Measurements from ENCODE around the gene AOPEP.

Gene AOPEP

DNA sequence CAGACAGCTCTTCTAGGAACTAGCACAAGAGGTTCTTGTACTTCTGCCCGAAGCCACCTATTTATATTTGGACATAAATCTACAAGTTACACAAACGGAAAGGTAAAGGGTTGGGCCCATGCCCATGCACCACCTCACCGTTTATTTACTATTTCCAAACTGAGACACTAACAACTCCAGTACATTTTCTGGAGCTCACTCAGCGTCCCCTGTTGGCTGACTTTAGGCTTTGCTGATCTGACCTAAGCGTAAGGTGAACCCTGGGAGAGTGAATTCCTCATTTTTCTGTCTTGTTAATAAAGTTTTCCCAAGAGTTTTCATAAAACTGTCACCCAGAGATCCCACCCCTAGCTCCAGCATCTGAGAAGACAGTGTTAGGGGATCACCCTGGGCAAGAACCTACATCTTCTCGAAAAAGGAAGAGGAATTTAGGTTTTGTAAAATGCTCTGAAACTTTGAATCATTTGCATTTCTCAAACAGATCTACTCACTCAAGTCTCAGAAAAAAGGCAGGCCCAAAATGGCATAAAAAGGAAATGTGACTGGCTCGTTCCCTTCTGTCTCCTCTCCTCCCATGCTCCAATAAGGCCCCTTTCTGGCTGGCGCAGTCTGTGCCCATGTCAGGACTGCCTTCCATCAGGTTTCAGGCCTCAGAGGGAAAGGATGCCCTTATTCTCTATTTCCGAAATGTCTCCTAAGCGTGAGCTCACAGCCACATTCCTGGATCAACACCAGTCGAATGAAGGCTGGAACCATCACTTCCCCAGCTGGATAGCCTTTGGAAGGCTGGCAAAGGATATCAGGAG lies 389.7 kb downstream of the AOPEP start:
- no peak for DNase-seq (ENCODE audit: low read depth, low spot score)

DNA sequence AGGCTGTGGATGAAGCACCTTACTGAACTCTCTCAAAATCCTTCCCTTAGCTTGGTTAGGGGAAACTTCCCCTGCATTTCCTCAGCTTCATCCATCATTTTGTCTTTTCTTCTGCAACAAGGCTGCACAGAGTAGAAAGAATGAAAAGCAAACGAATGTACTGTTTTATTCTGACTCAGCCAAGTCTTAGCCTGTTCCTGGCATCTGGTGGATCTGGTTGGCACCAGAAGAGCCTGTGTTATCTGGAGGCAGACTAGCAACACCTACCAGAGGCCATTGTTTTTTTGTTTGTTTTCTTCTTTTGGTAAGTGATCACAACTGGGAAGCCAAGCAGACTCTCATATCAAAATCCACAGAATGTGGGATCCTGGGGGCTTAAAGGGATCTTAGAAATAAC lies 390.3 kb downstream of the AOPEP start:
- no peak for DNase-seq (ENCODE audit: low read depth, low spot score)

DNA sequence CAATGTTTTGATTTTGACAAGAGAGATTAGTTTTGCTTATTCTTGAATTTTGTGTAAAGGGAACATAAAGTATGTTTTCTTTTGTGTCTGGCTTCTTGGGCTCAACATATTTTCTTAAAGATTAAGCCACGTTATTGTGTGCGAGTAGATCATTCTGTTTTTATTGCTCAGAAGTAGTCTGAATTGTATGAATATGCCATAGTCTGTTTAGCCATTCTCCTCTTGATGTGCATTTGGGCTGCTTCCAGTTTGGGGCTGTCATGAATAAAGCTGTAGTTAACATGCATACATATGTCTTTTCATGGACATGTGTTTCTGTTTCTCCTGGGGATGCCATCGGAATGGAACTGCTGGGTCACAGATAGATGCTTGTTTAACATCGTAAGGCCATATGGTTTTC lies 392.1 kb downstream of the AOPEP start:
- DNase-seq (ENCODE audit: low read depth, low spot score) = no peak

DNA sequence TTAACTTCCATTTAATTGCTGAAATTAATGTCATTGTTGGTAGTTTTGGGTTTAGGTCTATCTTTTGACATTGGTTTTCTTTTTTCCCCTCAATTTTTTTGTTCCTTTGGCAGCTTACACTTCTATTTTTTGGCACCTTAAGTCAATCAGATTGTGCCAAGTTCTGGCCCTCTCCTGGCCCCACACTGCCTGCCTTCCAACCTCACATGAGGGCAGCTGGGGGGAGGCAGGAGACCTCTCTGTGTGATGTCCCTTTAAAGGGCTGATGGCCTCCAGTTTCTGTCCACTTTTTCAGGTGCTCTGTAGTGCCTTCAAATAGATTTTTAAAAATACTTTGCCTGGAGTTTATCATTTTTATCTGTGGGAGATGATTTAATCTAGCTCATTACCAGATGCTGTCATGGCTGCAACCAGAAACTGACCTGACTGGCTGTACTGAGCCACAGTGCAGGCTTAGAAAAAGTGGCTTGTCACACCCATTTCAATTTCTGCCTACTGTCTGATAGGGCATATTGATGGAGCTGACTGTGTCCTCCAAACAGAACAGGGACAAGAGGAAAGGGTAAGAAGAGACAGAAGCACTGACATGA lies 394.4 kb downstream of the AOPEP start:
- no peak for DNase-seq (ENCODE audit: low read depth, low spot score)

DNA sequence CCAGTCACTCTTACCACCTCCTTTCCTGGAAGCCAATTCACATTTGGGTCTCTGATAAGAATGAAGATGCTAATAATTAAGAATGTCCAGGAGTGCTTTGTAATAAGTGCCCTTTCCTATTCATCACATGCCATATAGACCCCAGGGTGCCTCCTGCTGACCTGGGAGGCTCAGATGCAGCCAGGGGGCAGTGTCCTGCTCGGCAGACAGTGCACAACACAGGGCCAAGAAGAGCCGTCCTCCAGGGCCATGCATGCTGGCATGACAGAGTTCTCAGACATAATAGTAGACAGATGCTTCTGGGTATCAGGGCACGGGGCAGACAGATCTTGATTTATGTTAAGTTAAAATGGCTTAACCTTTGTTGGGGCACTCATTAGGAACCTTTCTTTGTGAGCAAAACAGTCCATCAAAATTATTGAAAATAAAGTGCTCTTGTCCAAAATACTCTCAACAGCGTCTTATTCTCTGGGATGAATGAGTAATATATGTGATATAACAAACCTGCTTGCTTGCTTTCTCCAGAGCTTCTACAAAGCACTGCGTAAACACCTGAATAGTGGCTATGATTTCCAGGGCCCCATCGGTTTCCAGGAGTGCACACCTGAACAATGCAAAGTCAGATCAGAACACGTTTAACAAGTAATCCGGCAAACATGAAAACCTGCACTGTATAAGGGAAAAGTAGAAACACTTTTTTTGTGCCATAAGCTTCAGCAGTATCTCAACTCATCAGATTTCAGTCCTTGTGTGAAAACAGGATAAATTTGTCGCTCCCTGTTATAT lies 398.3 kb downstream of the AOPEP start:
- DNase-seq (ENCODE audit: low read depth, low spot score) = no peak

DNA sequence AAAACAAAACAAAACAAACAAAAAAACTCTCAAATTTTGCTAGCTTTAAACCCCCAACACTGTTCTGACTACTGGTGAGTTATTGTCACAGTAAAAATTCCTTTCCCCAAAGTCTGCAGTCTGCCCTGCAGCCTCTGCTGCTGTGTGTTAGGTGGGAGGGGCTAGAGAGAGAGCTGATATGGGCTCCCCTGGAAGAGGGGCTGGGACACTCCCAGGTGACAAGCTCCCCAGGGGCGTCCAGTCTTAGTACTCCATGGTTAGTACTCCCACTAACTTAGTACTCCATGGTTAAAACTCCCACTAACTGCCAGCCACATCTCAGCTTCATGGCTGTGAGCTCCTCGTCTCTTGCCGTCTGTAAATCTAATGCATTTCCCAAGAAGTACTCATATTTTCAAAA lies 399.2 kb downstream of the AOPEP start:
- DNase-seq (ENCODE audit: low read depth, low spot score) = no peak

DNA sequence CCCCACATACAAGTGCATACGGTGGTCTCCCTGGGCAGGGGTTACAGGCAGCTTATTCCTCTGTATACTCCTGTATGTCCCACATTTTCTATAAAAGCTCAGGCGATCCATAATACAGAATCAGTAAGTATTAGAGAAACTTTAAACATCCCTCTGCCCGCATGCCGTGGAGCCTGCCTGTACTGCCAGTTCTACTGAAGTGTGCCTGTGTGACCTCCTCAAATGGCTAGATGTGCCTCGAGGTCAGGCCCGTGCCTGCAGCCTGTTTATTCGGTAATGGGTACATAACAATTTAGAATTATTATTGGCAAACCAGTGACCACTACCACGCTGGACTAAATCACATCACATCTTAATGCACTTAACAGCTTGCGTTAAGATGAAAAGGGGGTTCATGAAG lies 400.2 kb downstream of the AOPEP start:
- no peak for DNase-seq (ENCODE audit: low read depth, low spot score)

DNA sequence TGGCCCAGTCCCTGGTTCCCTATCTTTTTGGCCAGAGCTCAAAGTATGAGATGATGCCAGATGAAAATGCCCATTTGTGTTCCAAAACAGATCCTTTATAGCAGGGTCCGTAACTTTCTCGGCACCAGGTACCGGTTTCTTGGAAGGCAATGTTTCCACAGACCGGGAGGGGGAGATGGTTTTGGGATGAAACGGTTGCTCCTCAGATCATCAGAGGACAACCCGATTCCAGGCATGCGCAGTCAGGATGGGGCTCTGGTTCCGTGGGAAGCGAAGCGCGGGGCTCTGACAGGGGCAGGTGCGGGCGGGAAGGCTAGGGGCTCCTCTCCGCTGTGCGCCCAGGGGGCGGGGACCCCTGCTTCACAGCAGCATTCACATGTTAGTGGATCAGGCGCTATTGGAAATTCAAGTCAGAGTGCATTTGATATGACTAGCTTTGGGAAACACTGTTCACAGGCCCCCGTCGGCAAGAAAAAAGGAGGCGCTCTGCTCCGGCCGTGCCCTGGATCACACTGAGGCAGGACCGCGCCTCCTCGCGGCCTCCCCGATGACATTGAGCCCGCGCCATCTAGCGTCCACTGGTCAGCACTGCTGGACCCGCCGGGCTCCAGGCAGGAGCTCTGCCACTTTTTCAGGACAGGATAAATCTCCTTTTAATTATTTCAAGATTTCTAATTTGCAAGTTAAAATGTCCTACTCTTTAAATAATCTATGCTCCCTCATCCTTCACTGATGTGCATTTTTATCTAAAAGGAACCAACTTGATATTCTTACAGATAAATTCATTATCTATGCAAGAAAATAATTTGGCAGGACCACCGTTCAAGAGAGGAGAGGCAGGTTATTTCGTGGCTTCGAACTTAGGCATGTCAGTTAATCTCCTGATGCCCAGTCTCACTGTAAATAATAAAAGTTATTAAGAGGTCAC lies 401.0 kb downstream of the AOPEP start:
- DNase-seq (ENCODE audit: low read depth, low spot score) = peak; percentile 25

DNA sequence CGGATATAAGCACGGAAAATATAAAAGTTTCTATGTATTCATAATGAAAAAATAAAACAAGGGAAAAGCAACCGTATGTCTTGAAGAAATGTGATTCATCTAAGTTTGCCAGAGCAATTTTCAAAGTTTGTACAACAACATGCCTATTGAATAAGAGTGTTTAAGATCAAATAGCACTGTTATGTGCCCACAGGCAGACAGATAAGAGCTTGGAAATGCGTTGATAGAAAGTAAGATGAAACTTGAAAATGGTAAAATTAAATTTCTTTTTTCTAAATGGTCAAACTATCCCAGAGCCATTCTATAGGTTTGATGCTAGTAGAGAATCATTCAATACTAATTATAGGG lies 401.7 kb downstream of the AOPEP start:
- DNase-seq (ENCODE audit: low read depth, low spot score) = no peak

DNA sequence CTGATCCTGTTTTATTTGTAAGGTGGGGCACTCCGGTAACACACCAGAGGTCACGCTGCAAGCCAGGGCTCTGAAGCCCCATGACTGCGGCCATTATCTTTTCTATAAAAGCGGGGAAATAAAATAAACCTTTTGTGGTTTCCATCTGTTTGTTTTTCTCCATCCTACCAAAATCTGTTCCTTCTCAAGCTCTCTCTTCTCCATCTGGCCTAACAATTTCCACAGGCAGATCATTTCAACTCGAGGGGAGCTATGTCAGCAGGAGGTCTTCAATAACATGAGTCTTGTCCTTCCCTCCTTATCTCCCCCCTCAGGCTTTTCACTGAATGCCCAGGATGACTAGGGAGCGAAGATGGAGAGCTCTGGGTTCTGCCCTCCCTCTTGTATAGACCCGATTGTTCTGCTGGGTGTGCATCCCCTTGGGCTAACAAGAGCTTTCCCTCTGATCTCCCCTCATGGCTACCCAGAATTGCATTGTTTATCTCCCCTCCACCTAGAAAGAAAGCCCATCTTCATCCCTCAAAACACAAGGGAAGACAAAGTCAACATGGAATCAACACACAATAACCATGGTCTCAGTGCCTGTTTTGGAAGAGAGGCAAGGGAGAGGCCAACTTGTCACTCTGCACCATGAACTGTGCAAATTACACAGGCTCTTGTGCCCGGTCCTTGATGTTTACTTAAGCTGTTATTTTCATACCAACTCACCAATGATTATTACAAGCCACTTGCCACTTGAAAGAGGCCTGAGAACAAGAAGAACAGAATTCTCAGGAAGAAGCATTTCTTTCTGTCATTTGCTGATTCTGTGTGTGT lies 403.2 kb downstream of the AOPEP start:
- DNase-seq (ENCODE audit: low read depth, low spot score) = no peak

DNA sequence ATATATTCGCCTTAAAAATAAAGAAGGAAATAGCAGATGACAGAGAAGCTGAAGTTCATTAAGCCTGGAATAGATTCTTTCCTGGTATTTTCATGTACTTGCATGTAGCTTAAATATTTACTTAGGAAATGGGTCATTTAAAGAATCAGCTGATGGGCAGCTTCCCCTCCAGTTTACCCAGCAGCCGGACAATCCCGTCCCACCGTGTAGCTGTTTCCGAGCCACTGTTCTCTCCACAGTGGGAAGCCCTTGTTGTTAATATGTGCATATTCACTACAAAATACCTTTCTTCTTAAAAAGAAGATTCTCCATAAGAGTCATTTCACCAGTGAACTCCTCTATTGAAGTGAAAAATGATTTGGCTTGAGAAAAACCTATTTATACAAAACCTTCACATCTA lies 404.0 kb downstream of the AOPEP start:
- DNase-seq (ENCODE audit: low read depth, low spot score) = no peak

DNA sequence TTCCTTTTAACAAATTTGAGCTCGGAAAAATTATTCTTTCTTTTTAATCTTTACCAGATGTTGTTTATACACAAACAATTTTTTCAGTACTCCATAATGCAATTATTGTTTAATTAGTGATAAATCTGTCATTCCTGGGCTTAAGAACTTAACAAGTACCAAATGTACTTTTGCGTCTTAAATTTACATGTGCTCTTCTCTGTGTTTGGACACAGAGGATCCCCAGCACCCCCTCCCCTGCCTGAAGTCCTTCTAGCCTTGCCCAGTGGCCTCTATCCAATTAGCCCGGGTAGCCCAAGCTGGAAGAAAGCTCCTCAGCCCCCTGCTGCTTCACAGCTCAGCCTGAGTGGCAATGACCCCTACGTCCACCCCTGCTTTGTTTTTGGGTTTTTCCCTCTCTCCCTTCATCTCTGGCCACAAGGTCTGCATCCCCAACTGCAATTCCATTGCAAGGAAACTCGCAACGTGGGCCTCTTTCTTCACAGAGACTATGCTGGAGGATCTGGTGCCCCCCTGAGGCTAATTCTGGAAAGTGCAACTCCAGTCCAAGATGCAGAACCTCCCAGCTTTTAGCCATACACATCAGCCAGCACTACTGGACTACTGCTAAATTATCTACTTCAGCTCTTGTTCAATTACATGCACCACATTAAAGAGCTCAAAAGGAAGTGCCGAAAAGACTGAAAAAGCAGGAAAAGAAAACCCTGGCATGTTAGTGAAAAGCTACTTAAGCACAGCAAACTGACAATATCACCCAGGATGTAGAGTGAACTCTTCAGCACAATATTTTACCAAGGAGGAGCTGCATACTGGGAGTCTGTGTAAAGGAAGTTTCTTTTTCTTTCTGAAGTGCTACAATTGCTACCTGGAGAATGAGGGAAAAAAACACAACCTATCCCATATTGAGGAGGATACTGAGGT lies 404.8 kb downstream of the AOPEP start:
- DNase-seq (ENCODE audit: low read depth, low spot score) = no peak

DNA sequence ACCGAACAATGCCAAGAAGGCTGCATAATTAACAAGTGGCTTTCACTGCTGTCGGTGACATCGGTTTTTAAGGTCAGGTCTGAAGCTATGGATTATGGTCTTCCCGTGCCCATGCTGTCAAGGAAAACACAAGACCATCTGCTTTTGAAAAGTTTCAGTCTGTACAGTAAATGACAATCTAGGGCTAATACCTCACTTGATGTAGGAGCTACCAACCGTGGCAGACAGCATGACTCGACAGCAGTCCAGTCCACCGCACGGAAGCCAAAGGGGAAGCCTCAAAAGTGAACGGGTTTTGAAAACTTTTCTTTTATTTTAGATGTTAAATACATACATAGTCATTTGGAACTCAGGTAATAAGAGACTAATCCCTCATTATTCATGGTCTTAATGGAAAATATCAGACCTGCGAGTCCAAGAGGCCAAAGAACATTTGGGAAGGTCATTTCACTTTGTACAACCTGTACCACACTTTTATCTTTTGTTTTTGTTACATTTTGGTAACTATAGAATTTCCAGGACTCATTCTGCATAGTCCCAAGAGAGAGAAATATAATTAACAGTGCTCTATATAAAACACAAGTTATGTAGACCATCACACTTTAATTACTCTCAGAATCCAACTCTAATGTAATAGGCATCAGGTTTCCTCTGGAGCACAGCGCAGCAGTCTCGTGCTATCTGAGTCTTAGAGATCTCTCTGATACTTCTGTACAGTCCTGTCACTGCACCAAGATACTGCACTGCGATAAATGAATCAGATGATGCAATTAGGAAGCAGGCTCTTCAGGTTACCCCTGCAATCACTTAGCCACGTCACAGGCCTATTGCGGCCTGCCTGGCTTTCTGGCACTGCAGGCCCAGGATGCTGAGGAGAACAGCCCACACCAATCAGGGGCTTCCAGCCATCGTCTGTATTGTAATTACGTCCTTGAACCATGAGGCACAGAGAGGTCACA lies 406.1 kb downstream of the AOPEP start:
- no peak for DNase-seq (ENCODE audit: low read depth, low spot score)

DNA sequence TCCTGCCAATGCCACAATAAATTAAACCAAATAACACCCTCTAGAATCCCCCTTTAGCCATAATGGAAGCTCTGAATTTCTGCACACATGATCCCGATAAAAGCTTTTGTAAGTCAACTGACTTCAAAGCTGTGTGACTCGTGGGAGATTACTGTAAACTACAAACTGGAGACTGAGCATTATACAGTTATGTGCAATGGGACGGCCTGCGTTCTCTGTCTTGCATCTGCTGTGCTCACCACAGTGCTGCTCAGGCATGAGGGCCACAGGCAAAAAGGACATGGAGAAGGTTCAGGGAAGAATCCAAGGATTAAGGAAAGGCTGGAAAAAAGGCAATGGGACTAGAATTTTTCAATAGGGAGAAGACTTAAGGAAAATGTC lies 406.8 kb downstream of the AOPEP start:
- no peak for DNase-seq (ENCODE audit: low read depth, low spot score)

DNA sequence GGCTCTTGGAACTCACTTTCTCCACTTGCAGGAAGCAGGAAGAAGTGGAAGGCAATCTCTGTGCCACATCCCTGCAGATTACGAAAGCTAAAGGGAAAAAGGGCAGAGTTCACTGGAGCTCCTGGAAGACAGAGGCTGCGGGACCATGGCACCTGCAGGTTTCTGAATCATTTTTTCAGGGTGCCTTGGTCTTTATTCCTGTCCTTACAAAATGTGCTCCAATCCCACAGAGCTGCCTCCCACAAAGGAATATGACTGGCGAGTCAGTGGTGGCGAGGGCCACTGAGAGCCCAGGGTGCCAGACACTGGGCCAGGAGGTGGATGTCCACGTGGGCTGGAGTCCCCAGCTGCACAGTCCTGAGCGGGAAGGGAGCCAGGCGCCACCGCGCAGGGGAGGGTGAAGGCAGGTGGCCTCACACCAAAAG lies 408.0 kb downstream of the AOPEP start:
- no peak for DNase-seq (ENCODE audit: low read depth, low spot score)

DNA sequence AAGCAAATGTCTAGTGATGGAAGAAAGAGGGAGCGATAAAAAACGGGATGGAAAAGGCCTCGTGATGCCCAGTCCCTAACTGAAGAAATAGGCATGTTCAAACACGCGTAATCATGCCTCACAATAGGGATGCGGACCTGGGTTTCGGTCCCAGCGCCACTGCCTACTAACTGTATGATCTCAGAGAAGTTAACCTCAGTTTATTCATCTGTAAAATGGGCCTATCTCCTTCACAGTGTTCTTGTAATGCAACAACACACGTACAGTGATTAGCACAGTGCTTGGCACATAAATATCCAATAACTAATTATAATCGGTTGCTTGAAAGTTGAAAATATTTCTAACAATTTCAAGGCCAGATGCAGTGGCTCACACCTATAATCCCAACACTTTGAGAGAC lies 409.3 kb downstream of the AOPEP start:
- no peak for DNase-seq (ENCODE audit: low read depth, low spot score)

Data from activated naive CD8-positive, alpha-beta T cell treated with anti-CD3 and anti-CD28 coated beads, Interleukin-2, amount 50 U/mL, for 16 hours (primary cell).